MG63 (cell line): ENCODE results near the gene DLX3. TPM values are rescaled to one million over a fixed set of nuclear protein-coding genes. Genes with fewer than 3 reads are reported as not detected.
A peak's percentile ranks its signal among the peaks of the same experiment; 100 is the strongest.

Experiments
- DNase-seq: peaks from one replicate; pipeline ENCODE4 v3.0.0-alpha.2; 2020
- H3K27me3 ChIP-seq: fragments of 250-450 bp; sonication (Bioruptor Pico); 2 replicates; pipeline ENCODE4 v1.5.1; 2020; ENCODE audit warnings: mild to moderate bottlenecking, moderate library complexity
- H3K36me3 ChIP-seq: fragments of 250-450 bp; sonication (Bioruptor Pico); 2 replicates; pipeline ENCODE4 v1.5.1; 2020; ENCODE audit warnings: mild to moderate bottlenecking, moderate library complexity
- H3K4me3 ChIP-seq: fragments of 250-450 bp; sonication (Bioruptor Pico); 2 replicates; pipeline ENCODE4 v1.5.1; 2020; ENCODE audit warnings: mild to moderate bottlenecking, moderate library complexity
- H3K9me3 ChIP-seq: fragments of 250-450 bp; sonication (Bioruptor Pico); 2 replicates; pipeline ENCODE4 v1.5.1; 2020; ENCODE audit warnings: mild to moderate bottlenecking, moderate library complexity
- total RNA-seq: library from RNA; depleted of rRNA; stranded (reverse); fragments of >200 nt; shearing (Covaris generic); gene quantifications from 2 replicates; pipeline ENCODE4 v1.2.3, GENCODE V29; 2014; ENCODE audit warnings: low replicate concordance

DLX3 gene
- total RNA-seq, 1 experiment from 2014 or later, result 2.5 TPM

GRCh38 chr17:50027881-50028735 lies 33.1 kb upstream of the DLX3 start:
- peak; percentile 98 for DNase-seq
- Histone ChIP-seq H3K4me3 (peak overlapping the region; percentile 37), H3K9me3 (no peaks in the 10 kb centered on the region), H3K27me3 (no peaks in the 10 kb centered on the region), H3K36me3 (no peaks in the 10 kb centered on the region)

- no peaks in the 10 kb centered on the region for H3K9me3 ChIP-seq
- H3K4me3 ChIP-seq, result peak overlapping the region; percentile 37
- H3K36me3 ChIP-seq, result no peaks in the 10 kb centered on the region
- no peaks in the 10 kb centered on the region for H3K27me3 ChIP-seq
- DNase-seq, result peak; percentile 99
These were observed 32.3 kb upstream of the DLX3 start for GRCh38 chr17:50027172-50027880.

GRCh38 chr17:50026837-50027171 lies 31.8 kb upstream of the DLX3 start:
- H3K4me3 ChIP-seq, result peak overlapping the region; percentile 37
- no peaks in the 10 kb centered on the region for H3K9me3 ChIP-seq
- no peaks in the 10 kb centered on the region for H3K36me3 ChIP-seq
- peak; percentile 77 for DNase-seq
- no peaks in the 10 kb centered on the region for H3K27me3 ChIP-seq

GRCh38 chr17:50026046-50026675 lies 31.1 kb upstream of the DLX3 start:
- no peak for DNase-seq
- H3K27me3 ChIP-seq, result no peaks in the 10 kb centered on the region
- no peaks in the 10 kb centered on the region for H3K36me3 ChIP-seq
- no peak overlapping the region for H3K4me3 ChIP-seq
- no peaks in the 10 kb centered on the region for H3K9me3 ChIP-seq

- Histone ChIP-seq H3K27me3 (no peaks in the 10 kb centered on the region), H3K36me3 (no peaks in the 10 kb centered on the region), H3K4me3 (no peak overlapping the region), H3K9me3 (no peaks in the 10 kb centered on the region)
- no peak for DNase-seq
These were observed 29.8 kb upstream of the DLX3 start for GRCh38 chr17:50024808-50025207.

- H3K27me3 ChIP-seq, result no peaks in the 10 kb centered on the region
- H3K36me3 ChIP-seq, result no peaks in the 10 kb centered on the region
- DNase-seq, result no peak
- no peaks in the 10 kb centered on the region for H3K9me3 ChIP-seq
- no peak overlapping the region for H3K4me3 ChIP-seq
These were observed 28.5 kb upstream of the DLX3 start for GRCh38 chr17:50023520-50023919.

GRCh38 chr17:50022463-50023130 lies 27.6 kb upstream of the DLX3 start:
- no peaks in the 10 kb centered on the region for H3K9me3 ChIP-seq
- H3K4me3 ChIP-seq, result no peak overlapping the region
- no peak for DNase-seq

GRCh38 chr17:50021681-50022370 lies 26.8 kb upstream of the DLX3 start:
- H3K36me3 ChIP-seq, result no peaks in the 10 kb centered on the region
- no peaks in the 10 kb centered on the region for H3K27me3 ChIP-seq
- DNase-seq, result no peak
- no peak overlapping the region for H3K4me3 ChIP-seq
- no peaks in the 10 kb centered on the region for H3K9me3 ChIP-seq

More at GRCh38 chr17:50022463-50023130, 27.6 kb upstream of the DLX3 start:
- Histone ChIP-seq H3K27me3 (no peaks in the 10 kb centered on the region), H3K36me3 (no peaks in the 10 kb centered on the region)

- Histone ChIP-seq H3K4me3 (no peak overlapping the region), H3K9me3 (no peaks in the 10 kb centered on the region), H3K36me3 (no peaks in the 10 kb centered on the region), H3K27me3 (no peaks in the 10 kb centered on the region)
- DNase-seq, result no peak
These were observed 26.0 kb upstream of the DLX3 start for GRCh38 chr17:50020841-50021599.

- Histone ChIP-seq H3K36me3 (no peaks in the 10 kb centered on the region), H3K27me3 (no peaks in the 10 kb centered on the region), H3K9me3 (peaks cover 11% of the 10 kb centered on the region), H3K4me3 (no peak overlapping the region)
- DNase-seq, result no peak
These were observed 23.9 kb upstream of the DLX3 start for GRCh38 chr17:50018909-50019308.

GRCh38 chr17:50015146-50015545 lies 20.1 kb upstream of the DLX3 start:
- no peak for DNase-seq
- H3K9me3 ChIP-seq, result peaks cover 30% of the 10 kb centered on the region
- H3K27me3 ChIP-seq, result no peaks in the 10 kb centered on the region
- no peak overlapping the region for H3K4me3 ChIP-seq
- H3K36me3 ChIP-seq, result no peaks in the 10 kb centered on the region

GRCh38 chr17:50014471-50015088 lies 19.6 kb upstream of the DLX3 start:
- Histone ChIP-seq H3K4me3 (no peak overlapping the region), H3K27me3 (no peaks in the 10 kb centered on the region), H3K9me3 (peaks cover 33% of the 10 kb centered on the region), H3K36me3 (no peaks in the 10 kb centered on the region)
- DNase-seq, result no peak

GRCh38 chr17:50013079-50013478 lies 18.1 kb upstream of the DLX3 start:
- no peaks in the 10 kb centered on the region for H3K36me3 ChIP-seq
- H3K4me3 ChIP-seq, result no peak overlapping the region
- no peak for DNase-seq
- peaks cover 42% of the 10 kb centered on the region for H3K9me3 ChIP-seq
- H3K27me3 ChIP-seq, result no peaks in the 10 kb centered on the region

GRCh38 chr17:50009282-50009681 lies 14.3 kb upstream of the DLX3 start:
- Histone ChIP-seq H3K9me3 (peaks cover 32% of the 10 kb centered on the region), H3K36me3 (no peaks in the 10 kb centered on the region), H3K4me3 (no peak overlapping the region), H3K27me3 (no peaks in the 10 kb centered on the region; the same call in 1 of the 2 replicates)
- no peak for DNase-seq

GRCh38 chr17:50003911-50004310 lies 8.9 kb upstream of the DLX3 start:
- H3K4me3 ChIP-seq, result no peak overlapping the region
- H3K9me3 ChIP-seq, result peaks cover 3% of the 10 kb centered on the region; the same call in 1 of the 2 replicates
- no peak for DNase-seq
- H3K36me3 ChIP-seq, result no peaks in the 10 kb centered on the region
- peaks cover 29% of the 10 kb centered on the region for H3K27me3 ChIP-seq
